PC-9 (cell line): Measurements from ENCODE around the gene TARDBP.
"Not testable (repeated sequence)": the region's sequence is repeated elsewhere in the genome, so short reads cannot be mapped to it uniquely, and the experiment has no call there.

Experiments
- EZH2 ChIP-seq: fragments of 200-600 bp; sonication (generic); IDR thresholded peaks from 2 replicates; pipeline ENCODE4 v1.8.0; 2017; ENCODE audit warnings: antibody characterized with exemption, low read depth
- TF ChIP-seq, protein P1 (sequence below): fragments of 200-600 bp; sonication (generic); conservative IDR thresholded peaks from 2 replicates; pipeline ENCODE4 v1.6.1; 2017; ENCODE audit warnings: mixed run types, antibody characterized with exemption, mild to moderate bottlenecking, moderate library complexity

DNA sequence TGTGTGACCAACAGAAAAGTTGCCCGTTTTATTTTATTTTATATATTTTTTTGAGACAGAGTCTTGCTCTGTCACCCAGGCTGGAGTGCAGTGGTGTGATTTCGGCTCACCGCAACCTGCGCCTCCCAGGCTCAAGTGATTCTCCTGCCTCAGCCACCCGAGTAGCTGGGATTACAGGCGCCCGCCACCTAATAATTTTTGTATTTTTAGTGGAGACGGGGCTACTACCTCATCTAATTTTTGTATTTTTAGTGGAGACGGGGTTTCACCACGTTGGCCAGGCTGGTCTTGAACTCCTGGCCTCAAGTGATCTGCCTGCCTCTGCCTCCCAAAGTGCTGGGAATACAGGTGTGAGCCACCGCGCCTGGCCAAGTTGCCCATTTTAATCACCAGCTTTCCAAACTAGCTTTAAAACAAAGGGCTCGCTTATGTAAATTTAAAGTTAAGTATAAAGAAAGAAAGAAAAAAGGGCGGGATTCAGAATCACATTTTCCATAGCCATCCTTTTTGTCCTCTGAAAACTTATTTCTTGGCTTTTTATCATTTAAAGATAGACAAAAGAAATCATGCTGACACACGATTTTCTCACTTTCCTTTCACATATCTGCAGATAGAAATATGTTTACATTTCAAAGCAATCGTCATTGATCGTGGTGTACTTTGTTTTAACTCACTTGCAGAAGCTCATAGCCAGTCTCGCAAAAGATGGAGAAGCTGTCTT is 24.7 kb downstream of the TARDBP start:
- TF ChIP-seq, protein P1, sequence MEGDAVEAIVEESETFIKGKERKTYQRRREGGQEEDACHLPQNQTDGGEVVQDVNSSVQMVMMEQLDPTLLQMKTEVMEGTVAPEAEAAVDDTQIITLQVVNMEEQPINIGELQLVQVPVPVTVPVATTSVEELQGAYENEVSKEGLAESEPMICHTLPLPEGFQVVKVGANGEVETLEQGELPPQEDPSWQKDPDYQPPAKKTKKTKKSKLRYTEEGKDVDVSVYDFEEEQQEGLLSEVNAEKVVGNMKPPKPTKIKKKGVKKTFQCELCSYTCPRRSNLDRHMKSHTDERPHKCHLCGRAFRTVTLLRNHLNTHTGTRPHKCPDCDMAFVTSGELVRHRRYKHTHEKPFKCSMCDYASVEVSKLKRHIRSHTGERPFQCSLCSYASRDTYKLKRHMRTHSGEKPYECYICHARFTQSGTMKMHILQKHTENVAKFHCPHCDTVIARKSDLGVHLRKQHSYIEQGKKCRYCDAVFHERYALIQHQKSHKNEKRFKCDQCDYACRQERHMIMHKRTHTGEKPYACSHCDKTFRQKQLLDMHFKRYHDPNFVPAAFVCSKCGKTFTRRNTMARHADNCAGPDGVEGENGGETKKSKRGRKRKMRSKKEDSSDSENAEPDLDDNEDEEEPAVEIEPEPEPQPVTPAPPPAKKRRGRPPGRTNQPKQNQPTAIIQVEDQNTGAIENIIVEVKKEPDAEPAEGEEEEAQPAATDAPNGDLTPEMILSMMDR, result not testable (repeated sequence)
- TF ChIP-seq EZH2, result not testable (repeated sequence)
